Anterior cingulate cortex (tissue), 58 donors: ENCODE data around the gene HRK.

Experiments
- DNase-seq, 58 donors: peaks; one replicate each; lab custom pipeline; 2025; lab: John Stamatoyannopoulos, UW

Gene HRK

DNA sequence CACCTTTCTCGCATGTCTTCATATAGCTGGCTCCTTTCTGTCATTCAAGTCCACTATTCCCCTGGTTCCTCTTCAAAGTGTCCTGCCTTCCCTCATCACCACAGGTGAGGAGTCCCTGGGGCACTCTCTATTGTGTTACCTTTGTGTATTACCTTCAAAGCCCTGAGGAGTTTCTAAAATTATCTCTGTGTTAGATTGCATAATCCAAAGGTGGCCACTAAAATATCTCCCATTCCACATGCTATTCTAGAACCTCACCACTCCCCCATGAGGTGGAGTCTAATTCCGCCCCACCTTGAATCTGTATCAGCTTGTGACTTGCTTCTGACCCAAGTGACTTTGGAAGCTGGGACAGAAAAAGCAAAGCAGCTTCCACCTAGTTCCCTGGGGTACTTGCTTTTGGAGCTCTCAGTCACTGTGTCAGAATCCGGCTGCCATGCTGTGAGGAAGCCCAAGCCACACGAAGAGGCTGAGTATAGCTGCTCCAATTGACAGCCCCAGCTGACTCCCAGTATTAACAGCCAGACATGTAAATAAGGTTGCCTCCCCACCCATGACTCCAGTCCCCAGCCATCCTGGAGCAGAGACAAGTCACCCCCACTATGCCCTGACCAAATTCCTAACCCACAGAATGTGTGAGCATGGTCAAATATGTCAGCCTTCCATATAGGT, 6.8 kb downstream of the HRK start:
- no peak for DNase-seq

- DNase-seq = no peak
Observed at GRCh38 chr12:116870306-116870705, 10.9 kb downstream of the HRK start.

DNA sequence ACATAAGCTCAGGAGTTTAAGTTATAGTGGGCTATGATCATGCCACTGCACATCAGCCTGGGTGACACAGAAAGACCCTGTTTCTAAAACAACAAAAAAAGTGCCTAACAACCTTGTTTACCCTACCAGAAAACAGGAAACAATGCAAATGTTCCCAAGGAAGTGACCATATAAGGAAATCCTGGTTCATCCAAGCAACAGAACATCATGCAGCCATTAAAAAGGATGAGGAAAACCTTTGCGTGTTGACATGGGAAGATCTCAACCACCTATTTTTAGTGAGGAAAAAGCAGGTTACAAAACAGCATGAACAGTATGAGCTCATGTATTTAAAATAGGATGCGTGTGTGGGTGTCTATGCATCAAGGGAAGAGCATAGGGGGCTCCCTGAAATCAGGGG, 13.7 kb downstream of the HRK start:
- DNase-seq = no peak

- no peak for DNase-seq
Observed at GRCh38 chr12:116864371-116865160, 16.7 kb downstream of the HRK start.

DNA sequence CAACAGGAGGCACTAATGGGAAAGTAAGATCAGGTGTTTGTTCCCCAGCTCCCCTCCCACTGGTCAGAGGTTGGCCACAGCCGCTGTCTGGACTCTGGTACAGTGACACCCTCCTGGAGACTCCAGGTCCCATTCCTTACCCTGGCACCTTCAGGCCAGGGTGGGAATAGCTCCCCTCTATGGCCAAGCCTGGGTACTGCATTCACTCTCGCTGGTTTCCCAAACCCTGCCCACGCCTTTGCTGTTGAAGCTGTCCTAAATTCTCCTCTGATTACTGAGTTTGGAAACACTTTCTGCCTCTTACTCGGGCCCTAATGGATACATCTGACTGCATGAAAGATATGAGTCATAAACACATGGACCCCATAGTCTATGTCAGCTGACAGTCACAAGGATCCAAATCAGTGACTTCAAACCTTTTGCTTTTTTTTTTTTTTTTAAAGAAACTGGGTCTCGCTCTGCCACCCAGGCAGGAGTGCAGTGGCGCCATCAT, 17.9 kb downstream of the HRK start:
- peak in 1 of 58 donors; percentile 7 for DNase-seq

- DNase-seq = no peak
Observed at GRCh38 chr12:116862167-116862566, 19.1 kb downstream of the HRK start.

DNA sequence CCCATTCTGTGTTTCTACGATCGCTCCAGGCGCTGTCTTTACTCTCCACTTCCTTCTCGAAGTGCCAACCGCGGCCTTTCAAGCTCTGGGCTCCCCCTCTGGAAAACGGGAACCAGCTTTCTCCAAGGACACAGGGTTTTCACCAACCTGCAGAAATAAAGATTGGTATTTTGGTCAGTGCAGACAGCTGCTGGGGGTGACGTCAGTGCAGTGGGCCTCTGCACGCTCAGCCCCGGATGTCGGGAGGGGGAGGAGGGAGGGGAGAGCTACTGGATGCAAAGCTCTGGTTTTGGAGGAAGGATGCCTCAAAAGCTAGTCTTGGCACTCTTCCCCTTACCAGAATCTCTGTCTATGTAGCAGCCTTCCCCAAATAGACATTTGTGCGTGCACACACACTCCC, 19.9 kb downstream of the HRK start:
- peak in 53 of 58 donors; percentile 18 to 91 (median 57) for DNase-seq

GRCh38 chr12:116860263-116860662, 21.0 kb downstream of the HRK start:
- DNase-seq = peak in 1 of 58 donors; percentile 14

- DNase-seq = peak in 1 of 58 donors; percentile 19
Observed at GRCh38 chr12:116859079-116859478, 22.2 kb downstream of the HRK start.

DNA sequence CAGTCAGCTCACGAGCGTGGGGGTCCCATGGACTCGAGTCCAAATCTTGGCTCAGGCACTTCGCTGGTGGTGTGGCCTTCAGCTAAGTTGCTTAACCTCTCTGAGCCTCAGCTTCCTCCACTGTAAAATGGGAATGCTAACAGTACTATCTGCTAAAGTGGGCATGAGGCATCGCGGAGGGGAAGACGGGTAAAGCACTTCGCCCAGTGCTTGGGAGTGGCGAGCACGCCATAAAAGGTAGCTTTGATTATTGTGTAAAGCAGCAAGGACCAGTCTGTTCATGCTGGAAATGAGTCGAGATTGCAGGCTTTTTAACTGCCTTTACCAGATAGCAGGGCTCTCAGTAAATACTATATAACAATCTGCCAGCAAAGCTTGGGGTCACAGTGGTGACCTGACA, 24.5 kb downstream of the HRK start:
- DNase-seq = no peak

GRCh38 chr12:116855744-116856470, 25.3 kb downstream of the HRK start:
- no peak for DNase-seq

DNA sequence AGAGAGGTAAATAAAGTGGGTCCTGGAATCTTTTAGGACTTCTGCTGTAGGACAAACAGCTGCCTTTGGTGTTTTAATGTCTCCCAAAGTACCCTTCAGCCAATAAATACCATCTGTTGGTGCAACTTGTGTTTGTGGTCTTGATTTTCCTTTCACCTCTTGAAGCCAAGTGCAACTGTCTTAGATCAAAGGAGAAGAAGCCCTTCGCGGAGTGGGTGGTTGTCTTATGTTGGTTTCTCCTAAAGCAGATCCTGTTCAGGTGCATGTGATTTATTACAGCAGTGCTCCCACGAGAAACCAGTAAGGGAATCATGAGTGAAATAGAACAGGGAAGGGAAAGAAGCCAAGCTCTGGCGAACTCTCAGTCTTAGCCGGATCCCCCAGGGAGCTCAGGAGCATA, 27.7 kb downstream of the HRK start:
- DNase-seq = no peak

DNA sequence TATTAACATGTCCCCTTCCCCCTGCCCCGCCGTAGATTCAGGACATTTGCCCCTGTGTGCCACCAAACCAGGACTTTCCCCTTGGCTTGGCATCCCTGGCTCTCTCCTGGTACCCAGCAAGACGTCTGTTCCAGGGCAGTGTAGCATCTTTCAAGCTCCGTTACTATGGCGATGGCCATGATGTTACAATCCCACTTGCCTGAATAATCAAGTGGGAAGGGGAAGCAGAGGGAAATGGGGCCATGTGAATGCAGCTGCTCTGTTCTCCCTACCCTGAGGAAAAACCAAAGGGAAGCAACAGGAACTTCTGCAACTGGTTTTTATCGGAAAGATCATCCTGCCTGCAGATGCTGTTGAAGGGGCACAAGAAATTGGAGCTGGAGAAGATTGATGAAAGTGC, 28.9 kb downstream of the HRK start:
- no peak for DNase-seq

DNA sequence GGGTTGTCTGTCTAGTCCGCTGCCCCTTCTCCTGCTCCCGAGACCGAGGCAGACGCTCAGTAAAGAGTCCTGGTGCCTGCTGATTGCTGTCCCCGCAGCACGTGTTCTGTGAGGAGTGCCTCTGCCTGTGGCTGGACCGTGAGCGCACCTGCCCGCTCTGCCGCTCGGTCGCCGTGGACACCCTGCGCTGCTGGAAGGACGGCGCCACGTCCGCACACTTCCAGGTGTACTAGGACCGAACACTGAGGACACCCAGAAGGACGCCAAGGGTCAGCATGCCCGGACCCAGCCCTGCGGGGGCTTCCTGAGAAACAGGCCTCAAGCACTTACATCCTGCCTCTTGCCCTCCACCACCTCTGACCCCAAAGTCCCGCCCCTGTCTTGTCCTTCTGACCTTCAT, 32.0 kb downstream of the HRK start:
- DNase-seq = no peak

DNA sequence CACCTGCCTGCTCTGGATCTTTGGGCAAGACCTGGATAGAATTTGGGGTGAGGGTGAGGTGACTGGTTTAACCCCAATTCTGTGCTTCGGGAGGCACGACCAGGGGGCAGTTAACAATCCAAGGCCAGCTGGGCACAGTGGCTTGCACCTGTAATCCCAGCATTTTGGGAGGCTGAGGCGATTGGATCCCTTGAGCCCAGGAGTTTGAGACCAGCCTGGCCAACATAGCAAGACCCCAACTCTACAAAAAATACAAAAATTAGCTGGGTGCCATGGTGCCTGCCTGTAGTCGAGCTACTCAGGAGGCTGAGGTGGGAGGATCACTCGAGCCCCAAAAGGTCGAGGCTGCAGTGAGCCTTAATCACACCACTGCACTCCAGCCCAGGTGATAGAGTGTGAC, 38.2 kb downstream of the HRK start:
- no peak for DNase-seq

GRCh38 chr12:116839287-116839830, 41.9 kb downstream of the HRK start:
- no peak for DNase-seq

DNA sequence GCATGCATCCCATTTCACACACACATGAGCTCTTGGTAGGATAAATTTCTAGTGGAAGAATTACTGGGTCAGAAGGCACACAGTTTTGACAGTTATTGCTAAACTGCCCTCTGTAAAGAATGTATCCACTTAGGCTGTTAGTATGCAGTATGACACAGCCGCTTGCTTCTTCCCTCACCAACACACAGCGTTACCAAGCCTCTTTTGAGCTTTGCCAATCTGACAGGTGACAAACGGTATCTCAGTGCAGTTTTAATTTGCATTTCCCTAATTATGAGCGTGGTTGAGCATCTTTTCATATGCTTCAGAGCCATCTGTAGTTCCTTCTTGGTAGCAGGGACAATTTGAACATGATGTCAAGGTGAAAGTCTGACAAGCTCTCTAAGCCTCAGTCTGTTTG, 42.9 kb downstream of the HRK start:
- DNase-seq = no peak

GRCh38 chr12:116837097-116837496, 44.1 kb downstream of the HRK start:
- DNase-seq = peak in 1 of 58 donors; percentile 9

DNA sequence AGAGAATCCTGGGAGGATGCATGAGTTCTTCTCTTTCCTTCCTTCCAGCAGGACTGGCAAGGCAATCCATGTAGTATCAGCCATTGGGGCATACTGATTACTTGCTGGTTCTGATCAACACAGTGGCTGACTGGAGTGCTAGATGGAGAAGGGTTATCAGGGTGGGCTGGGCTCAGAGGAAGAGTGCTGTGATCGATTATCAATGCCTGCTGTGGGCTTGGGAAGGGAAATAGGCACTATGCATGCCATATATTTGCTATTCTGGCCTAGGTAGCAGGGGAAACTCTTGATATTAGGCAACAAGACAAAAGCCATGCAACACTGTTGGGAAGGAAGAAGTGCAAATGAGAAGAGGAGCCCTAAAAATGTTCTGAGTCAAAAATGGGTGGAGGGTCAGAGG, 45.8 kb downstream of the HRK start:
- no peak for DNase-seq

GRCh38 chr12:116833474-116833873, 47.8 kb downstream of the HRK start:
- DNase-seq = no peak

GRCh38 chr12:116832353-116832752, 48.9 kb downstream of the HRK start:
- no peak for DNase-seq
